ENCODE measurements around the gene INTS13. TPM values are rescaled to one million over a fixed set of nuclear protein-coding genes. Genes with fewer than 3 reads are reported as not detected.
A peak's percentile ranks its signal among the peaks of the same experiment; 100 is the strongest.

INTS13 gene
- total and polyA plus RNA-seq, 2 experiments from 2014 or later = 28.9 to 31.6 TPM

- Histone ChIP-seq H3K27me3 (replicated peaks; ENCODE audit: insufficient read depth) (no peaks in the 10 kb centered on the region), H3K4me2 (ENCODE audit: unreplicated experiment) (peak overlapping the region; percentile 98), H3K79me2 (ENCODE audit: insufficient read depth) (peaks cover 93% of the 10 kb centered on the region), H3K36me3 (ENCODE audit: low read depth) (no peaks in the 10 kb centered on the region), H2AFZ (peak overlapping the region; percentile 92), H3K4me3 (peak overlapping the region; percentile 100), H3K9me3 (ENCODE audit: low read depth) (no peaks in the 10 kb centered on the region), H3K4me1 (ENCODE audit: insufficient read depth) (peaks cover 56% of the 10 kb centered on the region), H3K9ac (peak overlapping the region; percentile 92), H3K9me2 (ENCODE audit: insufficient read depth) (no peaks in the 10 kb centered on the region), H3F3A (ENCODE audit: insufficient read depth) (peaks cover 46% of the 10 kb centered on the region), H4K20me1 (ENCODE audit: insufficient read depth) (no peaks in the 10 kb centered on the region), H3K27ac (peak overlapping the region; percentile 91)
- TF ChIP-seq EZH2phosphoT487 (IDR thresholded peaks at IDR 0.05; ENCODE audit: insufficient read depth, low read depth) = no peak
- in situ Hi-C loops (cut with MboI) = no loop called here
- 1 to 2% methylated on average over 23 to 28 of the region's 28 CpGs for WGBS, 2 experiments (ENCODE audit: low coverage in 1 of 2, low lambda C conversion rate in 2 of 2, missing lambda C conversion rate in 2 of 2)
- peak; percentile 69 for DNase-seq
Observed at GRCh38 chr12:26938701-26939062, 901 bp upstream of the INTS13 start.

- no peak for DNase-seq
- peaks cover 93% of the 10 kb centered on the region for H3K79me2 ChIP-seq (ENCODE audit: insufficient read depth)
- H3F3A ChIP-seq (ENCODE audit: insufficient read depth) = peaks cover 40% of the 10 kb centered on the region
- no peaks in the 10 kb centered on the region for H3K9me2 ChIP-seq (ENCODE audit: insufficient read depth)
- in situ Hi-C loops (cut with MboI) = no loop called here
- peaks cover 3% of the 10 kb centered on the region; the same call in 1 of the 2 replicates for H3K36me3 ChIP-seq (ENCODE audit: low read depth)
- no peaks in the 10 kb centered on the region for H4K20me1 ChIP-seq (ENCODE audit: insufficient read depth)
- H3K4me1 ChIP-seq (ENCODE audit: insufficient read depth) = peaks cover 50% of the 10 kb centered on the region
- WGBS, 2 experiments (ENCODE audit: low coverage in 1 of 2, low lambda C conversion rate in 2 of 2, missing lambda C conversion rate in 2 of 2) = 1% methylated on average over 10 of the region's 10 CpGs
- peak overlapping the region; percentile 98 for H3K4me2 ChIP-seq (ENCODE audit: unreplicated experiment)
- H3K9ac ChIP-seq = peak overlapping the region; percentile 92
- H3K4me3 ChIP-seq = peak overlapping the region; percentile 100
- H3K27ac ChIP-seq = peak overlapping the region; percentile 91
- no peaks in the 10 kb centered on the region for H3K27me3 ChIP-seq (replicated peaks; ENCODE audit: insufficient read depth)
- no peaks in the 10 kb centered on the region for H3K9me3 ChIP-seq (ENCODE audit: low read depth)
- TF ChIP-seq EZH2 (IDR thresholded peaks at IDR 0.05; ENCODE audit: insufficient read depth, poor library complexity, severe bottlenecking) = no peak
- TF ChIP-seq EZH2phosphoT487 (IDR thresholded peaks at IDR 0.05; ENCODE audit: insufficient read depth, low read depth) = no peak
- peak overlapping the region; percentile 92 for H2AFZ ChIP-seq
Observed at GRCh38 chr12:26937443-26937862, 328 bp downstream of the INTS13 start.

GRCh38 chr12:26936559-26937442 is 980 bp downstream of the INTS13 start:
- Histone ChIP-seq H3K9me3 (ENCODE audit: low read depth) (no peaks in the 10 kb centered on the region), H3K4me3 (peak overlapping the region; percentile 100), H3K27me3 (replicated peaks; ENCODE audit: insufficient read depth) (no peaks in the 10 kb centered on the region), H4K20me1 (ENCODE audit: insufficient read depth) (no peaks in the 10 kb centered on the region), H3K79me2 (ENCODE audit: insufficient read depth) (peaks cover 90% of the 10 kb centered on the region), H3K4me1 (ENCODE audit: insufficient read depth) (peaks cover 46% of the 10 kb centered on the region), H3K27ac (peak overlapping the region; percentile 91), H3K9ac (peak overlapping the region; percentile 92), H2AFZ (peak overlapping the region; percentile 92), H3K36me3 (ENCODE audit: low read depth) (peaks cover 3% of the 10 kb centered on the region; the same call in 1 of the 2 replicates), H3K4me2 (ENCODE audit: unreplicated experiment) (peak overlapping the region; percentile 98), H3K9me2 (ENCODE audit: insufficient read depth) (no peaks in the 10 kb centered on the region), H3F3A (ENCODE audit: insufficient read depth) (peaks cover 38% of the 10 kb centered on the region)
- in situ Hi-C loops (cut with MboI) = no loop called here
- peak; percentile 43 for DNase-seq
- WGBS, 2 experiments (ENCODE audit: low coverage in 1 of 2, low lambda C conversion rate in 2 of 2, missing lambda C conversion rate in 2 of 2) = 6 to 7% methylated on average over 8 of the region's 8 CpGs
- TF ChIP-seq EZH2 (IDR thresholded peaks at IDR 0.05; ENCODE audit: insufficient read depth, poor library complexity, severe bottlenecking) (no peak), EZH2phosphoT487 (IDR thresholded peaks at IDR 0.05; ENCODE audit: insufficient read depth, low read depth) (no peak)

- H4K20me1 ChIP-seq (ENCODE audit: insufficient read depth) = no peaks in the 10 kb centered on the region
- H3K79me2 ChIP-seq (ENCODE audit: insufficient read depth) = peaks cover 88% of the 10 kb centered on the region
- peaks cover 37% of the 10 kb centered on the region for H3K4me1 ChIP-seq (ENCODE audit: insufficient read depth)
- 96 to 97% methylated on average over 7 of the region's 7 CpGs for WGBS, 2 experiments (ENCODE audit: low coverage in 1 of 2, low lambda C conversion rate in 2 of 2, missing lambda C conversion rate in 2 of 2)
- H2AFZ ChIP-seq = 0 out of 2 replicates have a peak overlapping the region, but pooled peaks have one; percentile 92
- in situ Hi-C loops (cut with MboI) = no loop called here
- H3K4me2 ChIP-seq (ENCODE audit: unreplicated experiment) = peak overlapping the region; percentile 98
- H3K9ac ChIP-seq = peak overlapping the region; percentile 92; the same call in 1 of the 2 replicates
- H3K27ac ChIP-seq = no peak overlapping the region
- no peak for DNase-seq
- H3K36me3 ChIP-seq (ENCODE audit: low read depth) = peaks cover 11% of the 10 kb centered on the region; the same call in 1 of the 2 replicates
- H3F3A ChIP-seq (ENCODE audit: insufficient read depth) = peaks cover 33% of the 10 kb centered on the region
- H3K27me3 ChIP-seq (replicated peaks; ENCODE audit: insufficient read depth) = no peaks in the 10 kb centered on the region
- no peaks in the 10 kb centered on the region for H3K9me3 ChIP-seq (ENCODE audit: low read depth)
- TF ChIP-seq EZH2phosphoT487 (IDR thresholded peaks at IDR 0.05; ENCODE audit: insufficient read depth, low read depth) (no peak), EZH2 (IDR thresholded peaks at IDR 0.05; ENCODE audit: insufficient read depth, poor library complexity, severe bottlenecking) (no peak)
- H3K4me3 ChIP-seq = peak overlapping the region; percentile 100
- no peaks in the 10 kb centered on the region for H3K9me2 ChIP-seq (ENCODE audit: insufficient read depth)
Observed at GRCh38 chr12:26935636-26936378, 2.0 kb downstream of the INTS13 start.
